ENCODE measurements around the gene GOLGA1.
"Not testable (repeated sequence)": the region's sequence is repeated elsewhere in the genome, so short reads cannot be mapped to it uniquely, and the experiment has no call there.

Gene GOLGA1

GRCh38 chr9:124934290-124934689 lies 6.6 kb downstream of the GOLGA1 start:
- DNase-seq: no peak

GRCh38 chr9:124932333-124932732 lies 8.6 kb downstream of the GOLGA1 start:
- DNase-seq: no peak

- DNase-seq: no peak
These were observed 11.4 kb downstream of the GOLGA1 start for GRCh38 chr9:124929464-124929863.

GRCh38 chr9:124928116-124928515 lies 12.8 kb downstream of the GOLGA1 start:
- DNase-seq: no peak

GRCh38 chr9:124920394-124920793 lies 20.5 kb downstream of the GOLGA1 start:
- DNase-seq: not testable (repeated sequence)

- DNase-seq: no peak
These were observed 26.0 kb downstream of the GOLGA1 start for GRCh38 chr9:124914753-124915405.

GRCh38 chr9:124913378-124913777 lies 27.5 kb downstream of the GOLGA1 start:
- no peak for DNase-seq

GRCh38 chr9:124911766-124912165 lies 29.1 kb downstream of the GOLGA1 start:
- DNase-seq: no peak

GRCh38 chr9:124908098-124908497 lies 32.8 kb downstream of the GOLGA1 start:
- DNase-seq: no peak

- DNase-seq: no peak
These were observed 33.9 kb downstream of the GOLGA1 start for GRCh38 chr9:124906966-124907365.

- DNase-seq: no peak
These were observed 41.0 kb downstream of the GOLGA1 start for GRCh38 chr9:124899845-124900244.

- DNase-seq: no peak
These were observed 43.1 kb downstream of the GOLGA1 start for GRCh38 chr9:124897570-124898460.

GRCh38 chr9:124894741-124895170 lies 46.1 kb downstream of the GOLGA1 start:
- DNase-seq: peak; percentile 20

GRCh38 chr9:124894035-124894740 lies 46.7 kb downstream of the GOLGA1 start:
- no peak for DNase-seq

- no peak for DNase-seq
These were observed 50.7 kb downstream of the GOLGA1 start for GRCh38 chr9:124890179-124890578.

- no peak for DNase-seq
These were observed 51.9 kb downstream of the GOLGA1 start for GRCh38 chr9:124889006-124889405.

- no peak for DNase-seq
These were observed 53.1 kb downstream of the GOLGA1 start for GRCh38 chr9:124887832-124888231.

GRCh38 chr9:124886866-124887492 lies 53.9 kb downstream of the GOLGA1 start:
- DNase-seq: no peak

- no peak for DNase-seq
These were observed 54.4 kb downstream of the GOLGA1 start for GRCh38 chr9:124886461-124886860.

GRCh38 chr9:124885551-124885950 lies 55.3 kb downstream of the GOLGA1 start:
- no peak for DNase-seq

- DNase-seq: no peak
These were observed 56.5 kb downstream of the GOLGA1 start for GRCh38 chr9:124884376-124884775.

- DNase-seq: no peak
These were observed 58.7 kb downstream of the GOLGA1 start for GRCh38 chr9:124882231-124882630.

GRCh38 chr9:124881138-124881743 lies 59.6 kb downstream of the GOLGA1 start:
- DNase-seq: no peak

Data from retina (tissue), 1 donor.